Chondrocyte (in vitro differentiated cells): ENCODE measurements around the gene AIF1. TPM values are rescaled to one million over a fixed set of nuclear protein-coding genes. Genes with fewer than 3 reads are reported as not detected.

Experiments used
- DNase-seq: peaks from one replicate; pipeline ENCODE4 v3.0.0; 2021; ENCODE audit warnings: mixed read lengths, low spot score
- H3K27ac Mint-ChIP-seq: one replicate; pipeline ENCODE4 v1.8.0; 2021; ENCODE audit warnings: mild to moderate bottlenecking, moderate library complexity, mixed read lengths; ENCODE audit not compliant: unreplicated experiment
- H3K27me3 Mint-ChIP-seq: 2 replicates; pipeline ENCODE4 v1.8.0; 2021; ENCODE audit warnings: low read depth, mixed read lengths
- H3K36me3 Mint-ChIP-seq: 2 replicates; pipeline ENCODE4 v1.8.0; 2021; ENCODE audit warnings: low read depth, mixed read lengths
- H3K4me1 Mint-ChIP-seq: 2 replicates; pipeline ENCODE4 v1.8.0; 2021; ENCODE audit warnings: low read depth, mild to moderate bottlenecking, mixed read lengths
- H3K4me3 Mint-ChIP-seq: one replicate; pipeline ENCODE4 v1.8.0; 2021; ENCODE audit warnings: mild to moderate bottlenecking, moderate library complexity, mixed read lengths; ENCODE audit not compliant: unreplicated experiment
- H3K9me3 Mint-ChIP-seq: 2 replicates; pipeline ENCODE4 v1.8.0; 2021; ENCODE audit warnings: low read depth, mixed read lengths
- CTCF ChIP-seq: fragments of 200-600 bp; sonication (generic); IDR thresholded peaks from 2 replicates; pipeline ENCODE4 v1.5.0; 2021; ENCODE audit warnings: antibody characterized with exemption, mild to moderate bottlenecking, moderate library complexity
- total RNA-seq: library from RNA; stranded (reverse); gene quantifications from 3 replicates; pipeline ENCODE4 v1.2.1, GENCODE V29; 2021

Gene AIF1
- total RNA-seq, 1 donor from 2014 or later = not detected

- Mint-ChIP-seq H3K36me3 (peaks cover 2% of the 10 kb centered on the region), H3K4me3 (peak overlapping the region; percentile 15), H3K9me3 (no peaks in the 10 kb centered on the region), H3K4me1 (peaks cover 50% of the 10 kb centered on the region), H3K27ac (peak overlapping the region; percentile 70), H3K27me3 (no peaks in the 10 kb centered on the region)
- no peak for TF ChIP-seq CTCF
- no peak for DNase-seq
These were observed 43.2 kb downstream of the AIF1 start for GRCh38 chr6:31658158-31658688.

GRCh38 chr6:31658983-31659648 is 44.1 kb downstream of the AIF1 start:
- no peak for DNase-seq
- H3K4me1 Mint-ChIP-seq = peaks cover 55% of the 10 kb centered on the region
- no peaks in the 10 kb centered on the region for H3K27me3 Mint-ChIP-seq
- H3K4me3 Mint-ChIP-seq = peak overlapping the region; percentile 83
- no peaks in the 10 kb centered on the region for H3K9me3 Mint-ChIP-seq
- H3K36me3 Mint-ChIP-seq = peaks cover 2% of the 10 kb centered on the region
- peak overlapping the region; percentile 79 for H3K27ac Mint-ChIP-seq
- no peak for TF ChIP-seq CTCF

GRCh38 chr6:31659649-31660380 is 44.8 kb downstream of the AIF1 start:
- Mint-ChIP-seq H3K4me3 (peak overlapping the region; percentile 83), H3K27me3 (no peaks in the 10 kb centered on the region), H3K36me3 (peaks cover 2% of the 10 kb centered on the region), H3K4me1 (peaks cover 62% of the 10 kb centered on the region), H3K9me3 (no peaks in the 10 kb centered on the region), H3K27ac (peak overlapping the region; percentile 79)
- DNase-seq = no peak
- no peak for TF ChIP-seq CTCF

- DNase-seq = no peak
- no peaks in the 10 kb centered on the region for H3K27me3 Mint-ChIP-seq
These were observed 45.6 kb downstream of the AIF1 start, which contains the start of gene C6orf47 for GRCh38 chr6:31660381-31661261. Gene C6orf47, minus strand, starts transcription at chr6:31660778. Its CDS starts 831 bp downstream, at chr6:31659947.

More at GRCh38 chr6:31660381-31661261, 45.6 kb downstream of the AIF1 start, which contains the start of gene C6orf47:
- Mint-ChIP-seq H3K9me3 (no peaks in the 10 kb centered on the region), H3K27ac (peak within 1 kb of the TSS; percentile 82), H3K36me3 (peaks cover 2% of the 10 kb centered on the region), H3K4me1 (peaks cover 63% of the 10 kb centered on the region), H3K4me3 (peak within 1 kb of the TSS; percentile 83)
- peak; percentile 22 for TF ChIP-seq CTCF
